ENCODE measurements around the gene DCAF17.
"Not testable (repeated sequence)": the region's sequence is repeated elsewhere in the genome, so short reads cannot be mapped to it uniquely, and the experiment has no call there.

Gene DCAF17

DNA sequence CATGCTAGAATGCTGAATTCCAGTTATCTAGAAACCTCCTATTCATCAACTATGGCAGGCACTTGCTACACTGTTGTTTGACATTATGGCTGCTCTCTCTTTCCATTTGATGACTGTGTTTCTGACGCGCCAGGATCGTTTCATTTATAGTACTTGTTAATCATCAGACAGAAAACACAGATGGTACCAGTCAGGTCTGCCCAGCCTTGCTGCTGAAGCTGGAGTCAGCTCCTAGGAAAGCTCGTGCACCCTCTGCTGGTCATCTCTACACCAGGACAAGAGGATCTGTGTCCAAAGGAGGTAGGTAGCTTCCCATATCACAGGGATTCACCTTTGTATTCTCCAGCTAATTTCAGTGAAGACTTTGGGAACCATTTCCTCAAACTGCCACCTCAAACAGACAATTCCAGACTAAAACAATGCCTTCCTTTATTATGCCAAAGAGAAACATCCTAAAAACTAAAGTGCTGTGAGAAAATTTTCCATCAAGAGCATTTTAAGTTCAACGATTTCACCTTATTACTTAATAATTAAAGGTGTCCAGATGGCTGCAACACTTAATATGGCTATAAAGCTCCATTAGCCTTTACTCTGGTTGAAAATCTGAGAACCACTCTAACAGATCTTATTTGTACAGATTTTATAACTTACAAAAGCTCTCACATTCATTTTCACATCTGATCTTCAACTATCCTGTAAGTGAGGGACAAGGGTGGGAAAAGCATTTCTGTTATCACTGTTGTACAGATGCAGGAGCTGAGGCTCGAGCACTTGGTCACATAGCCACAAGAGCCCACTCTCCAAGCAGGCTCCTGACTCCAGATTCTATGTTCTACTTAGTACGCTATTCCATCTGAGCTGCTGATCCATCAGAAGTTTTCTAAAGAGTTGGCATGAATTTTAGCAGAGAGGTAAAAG is 17.8 kb upstream of the DCAF17 start:
- peak overlapping the region; percentile 2 for H3K4me3 Mint-ChIP-seq
- H3K4me1 Mint-ChIP-seq (ENCODE audit: low read depth), result peaks cover 22% of the 10 kb centered on the region
- H3K36me3 Mint-ChIP-seq (ENCODE audit: low read depth), result peaks cover 1% of the 10 kb centered on the region

GRCh38 chr2:171419333-171419732 is 14.7 kb upstream of the DCAF17 start:
- DNase-seq (ENCODE audit: low spot score), result no peak
- Mint-ChIP-seq H3K27me3 (ENCODE audit: low read depth) (no peaks in the 10 kb centered on the region), H3K4me3 (no peak overlapping the region), H3K4me1 (ENCODE audit: low read depth) (peaks cover 20% of the 10 kb centered on the region), H3K9me3 (peaks cover 21% of the 10 kb centered on the region), H3K27ac (no peak overlapping the region), H3K36me3 (ENCODE audit: low read depth) (peaks cover 15% of the 10 kb centered on the region)

More for the DNA sequence above, 17.8 kb upstream of the DCAF17 start:
- Mint-ChIP-seq H3K9me3 (no peaks in the 10 kb centered on the region), H3K27me3 (ENCODE audit: low read depth) (no peaks in the 10 kb centered on the region), H3K27ac (peak overlapping the region; percentile 67)
- DNase-seq (ENCODE audit: low spot score), result peak; percentile 83

DNA sequence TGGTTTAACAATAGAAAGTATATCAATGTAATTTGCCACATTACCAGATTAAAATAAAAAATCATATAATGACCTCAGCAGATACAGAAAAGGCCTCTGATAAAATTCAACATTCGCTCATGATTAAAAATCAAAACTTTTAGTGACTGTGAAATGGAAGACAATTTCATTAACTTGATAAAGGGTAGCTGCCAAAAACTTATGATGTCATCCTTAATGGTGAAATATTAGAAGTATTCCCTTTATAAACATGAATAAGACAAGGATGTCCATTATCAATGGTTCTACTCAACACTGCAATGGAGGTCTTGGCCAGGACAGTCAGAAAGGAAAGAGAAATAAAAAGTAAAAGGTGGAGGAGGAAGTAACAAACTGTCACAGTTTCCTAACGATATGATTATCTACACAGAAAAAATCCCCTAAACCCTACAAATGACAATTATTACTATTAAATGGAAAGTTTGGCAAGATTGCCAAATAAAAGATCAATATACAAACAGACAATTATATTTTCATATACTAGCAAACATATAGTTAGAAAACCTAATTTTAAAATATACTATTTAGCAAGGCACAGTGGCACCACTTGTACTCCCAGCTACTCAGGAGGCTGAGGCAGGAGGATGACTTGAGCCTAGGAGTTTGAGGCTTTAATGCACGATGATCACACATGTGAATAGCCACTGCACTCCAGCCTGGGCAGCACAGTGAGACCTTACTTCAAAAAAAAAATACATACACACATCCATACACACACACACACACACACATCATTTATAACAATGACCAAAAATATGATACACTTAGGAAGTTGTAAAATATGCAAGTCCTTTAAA is 13.1 kb upstream of the DCAF17 start:
- Mint-ChIP-seq H3K27me3 (ENCODE audit: low read depth) (no peaks in the 10 kb centered on the region), H3K27ac (no peak overlapping the region), H3K36me3 (ENCODE audit: low read depth) (peaks cover 27% of the 10 kb centered on the region), H3K4me3 (peak overlapping the region; percentile 1), H3K4me1 (ENCODE audit: low read depth) (peaks cover 14% of the 10 kb centered on the region), H3K9me3 (peaks cover 37% of the 10 kb centered on the region)
- no peak for DNase-seq (ENCODE audit: low spot score)

GRCh38 chr2:171422710-171423495 is 11.1 kb upstream of the DCAF17 start:
- H3K4me1 Mint-ChIP-seq (ENCODE audit: low read depth); H3K27ac Mint-ChIP-seq; H3K4me3 Mint-ChIP-seq; DNase-seq (ENCODE audit: low spot score); H3K27me3 Mint-ChIP-seq (ENCODE audit: low read depth): not testable (repeated sequence)
- peaks cover 48% of the 10 kb centered on the region for H3K9me3 Mint-ChIP-seq
- H3K36me3 Mint-ChIP-seq (ENCODE audit: low read depth), result peaks cover 27% of the 10 kb centered on the region

- H3K36me3 Mint-ChIP-seq (ENCODE audit: low read depth), result peaks cover 27% of the 10 kb centered on the region
- DNase-seq (ENCODE audit: low spot score), result no peak
- H3K27ac Mint-ChIP-seq, result no peak overlapping the region
- peaks cover 28% of the 10 kb centered on the region for H3K4me1 Mint-ChIP-seq (ENCODE audit: low read depth)
- H3K4me3 Mint-ChIP-seq, result no peak overlapping the region
- H3K27me3 Mint-ChIP-seq (ENCODE audit: low read depth), result no peaks in the 10 kb centered on the region
- H3K9me3 Mint-ChIP-seq, result peaks cover 18% of the 10 kb centered on the region
Measured at GRCh38 chr2:171430516-171431410, 3.3 kb upstream of the DCAF17 start.

DNA sequence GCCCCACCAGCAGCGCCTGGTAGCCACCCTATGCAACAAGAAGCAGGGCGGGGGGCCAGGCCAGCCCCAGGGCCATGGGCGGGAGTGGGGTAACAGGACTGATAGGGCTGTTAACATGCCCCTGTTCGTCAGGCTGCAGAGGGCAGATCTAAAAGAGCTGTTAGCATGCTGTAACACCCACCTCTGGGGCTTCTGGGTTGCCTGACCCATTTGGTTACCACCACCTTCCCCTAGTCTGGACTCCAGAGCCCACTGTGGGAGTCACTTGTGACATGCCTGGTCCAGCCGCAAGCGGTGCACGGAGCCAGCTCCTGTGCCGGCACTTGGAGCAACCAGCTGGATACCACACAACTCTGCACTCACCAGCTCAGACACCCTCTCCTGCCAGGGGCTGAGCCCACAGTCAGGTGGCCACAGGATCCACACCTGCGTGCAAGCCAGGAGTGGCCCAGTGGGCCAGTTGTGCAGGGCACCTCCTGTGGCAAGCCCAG is 2.3 kb upstream of the DCAF17 start:
- H3K4me1 Mint-ChIP-seq (ENCODE audit: low read depth), result peaks cover 31% of the 10 kb centered on the region
- H3K4me3 Mint-ChIP-seq, result peak overlapping the region; percentile 44
- H3K9me3 Mint-ChIP-seq, result peaks cover 11% of the 10 kb centered on the region
- H3K27me3 Mint-ChIP-seq (ENCODE audit: low read depth), result no peaks in the 10 kb centered on the region
- H3K27ac Mint-ChIP-seq, result no peak overlapping the region
- no peak for DNase-seq (ENCODE audit: low spot score)
- H3K36me3 Mint-ChIP-seq (ENCODE audit: low read depth), result peaks cover 36% of the 10 kb centered on the region

- Mint-ChIP-seq H3K36me3 (ENCODE audit: low read depth) (peaks cover 43% of the 10 kb centered on the region), H3K4me1 (ENCODE audit: low read depth) (peaks cover 31% of the 10 kb centered on the region), H3K27ac (peak overlapping the region; percentile 96), H3K4me3 (peak overlapping the region; percentile 93), H3K9me3 (peaks cover 5% of the 10 kb centered on the region), H3K27me3 (ENCODE audit: low read depth) (no peaks in the 10 kb centered on the region)
- DNase-seq (ENCODE audit: low spot score), result no peak
Measured at GRCh38 chr2:171432206-171432968, 1.6 kb upstream of the DCAF17 start.

- peak; percentile 29 for DNase-seq (ENCODE audit: low spot score)
- peaks cover 31% of the 10 kb centered on the region for H3K4me1 Mint-ChIP-seq (ENCODE audit: low read depth)
- peaks cover 50% of the 10 kb centered on the region for H3K36me3 Mint-ChIP-seq (ENCODE audit: low read depth)
Measured at GRCh38 chr2:171432969-171433762, 860 bp upstream of the DCAF17 start.

GRCh38 chr2:171433763-171434012 is 338 bp upstream of the DCAF17 start, which contains the start of gene METTL8:
Gene METTL8, minus strand, starts transcription at chr2:171433990. Its CDS starts 41,805 bp downstream, at chr2:171392185.
- Mint-ChIP-seq H3K4me1 (ENCODE audit: low read depth) (peaks cover 29% of the 10 kb centered on the region), H3K27me3 (ENCODE audit: low read depth) (no peaks in the 10 kb centered on the region), H3K27ac (peak within 1 kb of the TSS; percentile 96), H3K4me3 (peak within 1 kb of the TSS; percentile 93), H3K9me3 (peaks cover 5% of the 10 kb centered on the region), H3K36me3 (ENCODE audit: low read depth) (peaks cover 52% of the 10 kb centered on the region)
- DNase-seq (ENCODE audit: low spot score), result no peak

More at GRCh38 chr2:171432969-171433762, 860 bp upstream of the DCAF17 start:
- peak overlapping the region; percentile 96 for H3K27ac Mint-ChIP-seq
- H3K4me3 Mint-ChIP-seq, result peak overlapping the region; percentile 93
- H3K9me3 Mint-ChIP-seq, result peaks cover 5% of the 10 kb centered on the region
- no peaks in the 10 kb centered on the region for H3K27me3 Mint-ChIP-seq (ENCODE audit: low read depth)

GRCh38 chr2:171436307-171436706 is 2.3 kb downstream of the DCAF17 start:
- H3K9me3 Mint-ChIP-seq, result no peaks in the 10 kb centered on the region
- H3K4me1 Mint-ChIP-seq (ENCODE audit: low read depth), result peaks cover 28% of the 10 kb centered on the region
- peaks cover 59% of the 10 kb centered on the region for H3K36me3 Mint-ChIP-seq (ENCODE audit: low read depth)
- DNase-seq (ENCODE audit: low spot score), result no peak
- no peak overlapping the region for H3K4me3 Mint-ChIP-seq
- H3K27me3 Mint-ChIP-seq (ENCODE audit: low read depth), result no peaks in the 10 kb centered on the region
- no peak overlapping the region for H3K27ac Mint-ChIP-seq

- Mint-ChIP-seq H3K4me3 (no peak overlapping the region), H3K27me3 (ENCODE audit: low read depth) (no peaks in the 10 kb centered on the region), H3K9me3 (no peaks in the 10 kb centered on the region), H3K4me1 (ENCODE audit: low read depth) (no peaks in the 10 kb centered on the region), H3K27ac (no peak overlapping the region), H3K36me3 (ENCODE audit: low read depth) (peaks cover 47% of the 10 kb centered on the region)
- DNase-seq (ENCODE audit: low spot score), result no peak
Measured at GRCh38 chr2:171441470-171441869, 7.4 kb downstream of the DCAF17 start.

DNA sequence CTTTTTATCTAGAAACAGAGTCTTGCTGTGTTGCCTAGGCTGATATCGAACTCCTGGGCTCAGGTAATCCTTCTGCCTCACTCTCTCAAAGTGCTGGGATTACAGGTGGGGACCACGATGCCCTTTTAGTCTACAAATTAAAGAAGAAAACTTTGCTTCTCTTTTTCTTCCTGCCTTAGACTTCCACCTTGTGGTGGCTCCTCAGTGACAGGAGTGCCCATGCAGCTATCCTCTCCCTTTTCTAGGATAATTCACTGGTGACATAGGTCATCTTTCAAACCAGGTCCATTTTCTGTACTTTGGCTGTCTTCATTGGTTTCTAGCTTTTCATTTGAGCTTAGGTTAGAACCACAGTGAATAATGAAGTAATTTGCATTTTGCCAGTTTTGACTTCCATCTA is 13.6 kb downstream of the DCAF17 start:
- Mint-ChIP-seq H3K27me3 (ENCODE audit: low read depth) (no peaks in the 10 kb centered on the region), H3K27ac (no peak overlapping the region), H3K9me3 (no peaks in the 10 kb centered on the region), H3K36me3 (ENCODE audit: low read depth) (peaks cover 24% of the 10 kb centered on the region), H3K4me1 (ENCODE audit: low read depth) (no peaks in the 10 kb centered on the region), H3K4me3 (no peak overlapping the region)
- no peak for DNase-seq (ENCODE audit: low spot score)
